GM21423 (cell line): ENCODE data around the gene TNPO2.
"Not testable (repeated sequence)": the region's sequence is repeated elsewhere in the genome, so short reads cannot be mapped to it uniquely, and the experiment has no call there.

Experiments
- ATAC-seq: cut with Tn5 transposase; IDR thresholded peaks from one replicate; pipeline ENCODE4 v1.9.1; 2021; ENCODE audit warnings: mild to moderate bottlenecking, moderate library complexity; ENCODE audit not compliant: unreplicated experiment

The TNPO2 gene

DNA sequence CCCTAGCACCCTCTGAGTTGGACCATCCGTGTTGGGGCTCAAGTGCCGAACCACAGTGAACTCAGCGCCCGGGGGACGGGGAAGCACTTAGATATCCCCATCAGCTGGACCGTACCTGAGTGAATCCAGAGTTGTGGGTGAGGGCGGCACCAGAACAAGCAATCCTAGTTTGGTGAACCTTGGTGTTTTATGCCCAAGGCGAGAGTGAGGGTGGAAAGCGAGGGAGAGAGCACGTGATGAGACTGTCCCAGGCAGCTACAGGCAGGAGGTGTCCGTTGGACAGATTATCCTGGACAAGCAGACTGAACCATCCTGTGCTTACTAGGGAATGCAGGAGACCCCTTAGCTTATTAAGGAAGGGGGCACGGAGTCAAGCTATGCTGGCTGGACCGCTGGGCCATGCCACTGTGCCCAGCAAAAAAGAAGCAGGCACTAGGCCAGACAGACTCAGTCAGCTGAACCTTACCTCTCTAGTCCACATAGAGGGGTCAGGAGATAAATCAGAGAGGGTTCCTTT lies 14.2 kb upstream of the TNPO2 start:
- no peak for ATAC-seq

DNA sequence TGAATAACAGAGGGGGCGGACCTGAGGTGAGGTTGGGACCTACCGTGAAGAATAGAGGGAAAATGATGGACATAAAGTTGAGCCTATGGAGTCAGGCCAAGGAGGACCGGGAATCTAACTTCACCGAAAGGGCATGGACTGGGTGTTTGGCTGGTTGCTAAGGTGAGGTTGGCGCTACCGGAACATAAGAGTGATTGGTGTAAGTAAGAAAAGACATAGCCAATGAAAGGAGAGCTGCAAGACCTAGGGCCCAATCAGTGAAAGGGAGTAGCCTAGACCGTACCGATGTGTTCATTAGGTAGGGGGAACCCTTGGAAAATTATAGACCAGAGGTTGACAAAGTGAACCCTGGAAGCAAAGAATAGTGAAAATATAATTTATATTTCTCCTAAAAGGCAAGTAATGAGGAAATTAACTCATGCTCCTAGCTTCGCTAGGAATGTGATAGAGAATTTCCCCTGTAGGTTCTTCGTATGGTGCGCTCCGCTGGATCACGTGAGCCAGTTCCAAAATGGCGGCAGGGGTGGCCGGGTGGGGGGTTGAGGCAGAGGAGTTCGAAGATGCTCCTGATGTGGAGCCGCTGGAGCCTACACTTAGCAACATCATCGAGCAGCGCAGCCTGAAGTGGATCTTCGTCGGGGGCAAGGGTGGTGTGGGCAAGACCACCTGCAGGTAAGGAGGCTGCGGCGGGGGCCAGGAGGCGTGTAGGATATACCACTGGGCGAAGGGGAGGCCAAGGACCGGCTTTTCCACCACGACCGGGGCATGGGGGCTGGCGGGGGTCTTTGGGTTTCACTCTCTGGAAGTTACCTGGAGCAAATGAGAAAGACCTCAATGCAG lies 13.5 kb upstream of the TNPO2 start, which contains the start of gene GET3:
Gene GET3 (plus strand): TSS at position 503 of the 840 bp plus-strand sequence. CDS start 9 bp downstream, at position 512.
- peak; percentile 67 for ATAC-seq

- no peak for ATAC-seq
Observed at GRCh38 chr19:12733369-12734214, 9.9 kb upstream of the TNPO2 start.

- ATAC-seq: no peak
Observed at GRCh38 chr19:12731337-12731736, 7.6 kb upstream of the TNPO2 start.

DNA sequence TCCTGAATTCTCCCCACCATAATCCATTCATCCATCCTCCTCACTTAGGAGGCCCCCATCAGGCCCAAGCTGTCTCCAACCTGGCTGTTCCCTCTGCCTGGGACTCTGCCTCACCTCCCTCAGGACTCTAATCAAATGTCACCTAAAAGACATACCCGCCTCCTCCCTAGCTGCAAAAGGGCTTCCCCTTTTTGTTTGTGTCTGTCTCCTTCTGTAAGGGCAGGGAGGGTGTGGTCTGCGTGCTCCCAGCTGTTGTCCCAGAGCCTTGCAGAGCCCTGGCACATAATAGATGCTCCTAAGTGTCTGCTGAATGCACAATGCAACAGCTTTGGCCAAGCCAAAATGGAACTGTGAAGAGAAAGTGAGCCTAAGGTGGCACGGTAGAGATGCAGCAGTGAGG lies 6.3 kb upstream of the TNPO2 start:
- ATAC-seq: no peak

DNA sequence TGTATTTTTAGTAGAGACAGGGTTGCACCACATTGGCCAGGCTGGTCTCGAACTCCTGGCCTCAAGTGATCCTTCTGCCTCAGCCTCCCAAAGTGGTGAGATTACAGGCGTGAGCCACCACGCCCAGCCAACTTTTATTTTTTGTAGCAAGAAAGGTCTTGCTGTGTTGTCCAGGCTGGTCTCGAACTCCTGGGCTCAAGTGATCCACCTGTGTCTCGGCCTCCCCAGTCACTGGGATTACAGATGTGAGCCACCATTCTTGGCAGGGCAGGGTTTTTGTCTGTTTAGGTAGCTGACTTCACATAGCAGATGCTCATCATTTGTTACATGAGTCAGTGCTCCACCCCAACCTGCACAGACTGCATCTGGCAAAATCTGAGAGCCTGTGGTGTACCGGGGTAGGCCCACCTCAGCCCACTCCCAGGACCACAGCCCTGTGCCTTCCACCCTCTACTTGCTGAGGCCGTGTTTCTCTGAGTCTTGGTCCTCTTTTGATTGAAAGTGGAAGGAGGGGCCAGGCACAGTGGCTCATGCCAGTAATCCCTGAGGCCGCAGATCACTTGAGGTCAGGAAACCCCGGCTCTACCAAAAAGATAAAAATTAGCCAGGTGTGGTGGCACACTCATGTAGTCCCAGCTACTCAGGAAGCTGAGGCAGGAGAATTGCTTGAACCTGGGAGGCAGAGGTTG lies 4.2 kb upstream of the TNPO2 start:
- no peak for ATAC-seq

- ATAC-seq: no peak
Observed at GRCh38 chr19:12726988-12727316, 3.2 kb upstream of the TNPO2 start.

DNA sequence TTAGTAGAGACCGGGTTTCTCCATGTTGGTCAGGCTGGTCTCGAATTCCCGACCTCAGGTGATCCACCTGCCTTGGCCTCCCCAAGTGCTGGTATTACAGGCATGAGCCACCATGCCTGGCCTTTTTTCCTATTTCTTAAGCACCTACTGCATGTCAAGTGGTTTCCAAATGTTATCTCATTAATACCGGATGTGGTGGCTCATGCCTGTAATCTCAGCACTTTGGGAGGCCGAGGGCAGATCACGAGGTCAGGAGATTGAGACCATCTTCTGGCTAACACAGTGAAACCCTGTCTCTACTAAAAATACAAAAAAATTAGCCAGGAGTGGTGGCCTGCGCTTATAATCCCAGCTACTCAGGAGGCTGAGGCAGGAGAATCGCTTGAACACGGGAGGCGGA lies 1.9 kb upstream of the TNPO2 start:
- not testable (repeated sequence) for ATAC-seq

DNA sequence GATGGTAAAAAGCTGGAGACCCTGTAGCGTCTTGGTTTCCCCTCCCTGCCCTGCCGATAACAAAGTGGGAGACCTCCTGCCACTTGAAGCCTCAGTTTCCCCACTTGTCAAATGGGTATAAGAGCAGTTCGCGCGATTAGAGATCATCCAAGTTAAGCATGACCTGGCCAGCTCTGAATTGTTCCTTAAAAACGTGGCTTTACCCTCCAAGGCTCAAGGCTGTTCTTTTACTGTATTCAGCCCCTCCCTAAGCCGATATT lies 421 bp downstream of the TNPO2 start:
- no peak for ATAC-seq

- peak; percentile 74 for ATAC-seq
Observed at GRCh38 chr19:12722566-12723380, 959 bp downstream of the TNPO2 start.

- peak; percentile 25 for ATAC-seq
Observed at GRCh38 chr19:12721656-12722565, 1.8 kb downstream of the TNPO2 start.

- ATAC-seq: no peak
Observed at GRCh38 chr19:12720851-12721655, 2.7 kb downstream of the TNPO2 start.

DNA sequence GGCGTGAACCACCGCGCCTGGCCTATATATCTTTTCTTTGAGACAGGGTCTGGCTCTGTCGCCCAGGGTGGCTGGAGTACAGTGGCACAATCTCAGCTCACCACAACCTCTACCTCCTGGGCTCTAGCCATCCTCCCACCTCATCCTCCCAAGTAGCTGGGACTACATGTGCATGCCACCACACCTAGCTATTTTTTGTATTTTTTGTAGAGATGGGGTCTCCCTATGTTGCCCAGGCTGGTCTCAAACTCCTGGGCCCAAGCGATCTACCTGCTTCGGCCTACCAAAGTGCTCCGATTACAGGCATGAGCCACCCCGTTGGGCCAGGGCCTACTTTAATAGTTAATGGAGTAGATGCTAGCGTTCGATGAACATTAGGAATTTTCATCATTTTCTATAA lies 3.4 kb downstream of the TNPO2 start:
- ATAC-seq: no peak

GRCh38 chr19:12715929-12716328 lies 7.8 kb downstream of the TNPO2 start:
- no peak for ATAC-seq

GRCh38 chr19:12715102-12715501 lies 8.6 kb downstream of the TNPO2 start:
- ATAC-seq: no peak

GRCh38 chr19:12713304-12713703 lies 10.4 kb downstream of the TNPO2 start:
- ATAC-seq: not testable (repeated sequence)

DNA sequence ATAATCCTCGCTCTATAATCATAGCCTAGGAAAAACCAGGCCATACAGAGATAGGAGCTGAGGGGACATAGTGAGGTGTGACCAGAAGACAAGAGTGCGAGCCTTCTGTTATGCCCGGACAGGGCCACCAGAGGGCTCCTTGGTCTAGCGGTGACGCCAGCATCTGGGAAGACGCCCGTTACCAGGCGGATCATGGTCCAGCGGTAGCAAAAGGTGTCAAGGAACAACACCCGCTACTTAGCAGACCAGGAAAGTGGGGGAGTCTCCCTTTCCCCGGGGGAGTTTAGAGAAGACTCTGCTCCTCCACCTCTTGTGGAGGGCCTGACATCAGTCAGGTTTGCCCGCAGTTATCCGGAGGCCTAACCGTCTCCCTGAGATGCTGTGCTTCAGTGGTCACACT lies 11.7 kb downstream of the TNPO2 start:
- not testable (repeated sequence) for ATAC-seq

DNA sequence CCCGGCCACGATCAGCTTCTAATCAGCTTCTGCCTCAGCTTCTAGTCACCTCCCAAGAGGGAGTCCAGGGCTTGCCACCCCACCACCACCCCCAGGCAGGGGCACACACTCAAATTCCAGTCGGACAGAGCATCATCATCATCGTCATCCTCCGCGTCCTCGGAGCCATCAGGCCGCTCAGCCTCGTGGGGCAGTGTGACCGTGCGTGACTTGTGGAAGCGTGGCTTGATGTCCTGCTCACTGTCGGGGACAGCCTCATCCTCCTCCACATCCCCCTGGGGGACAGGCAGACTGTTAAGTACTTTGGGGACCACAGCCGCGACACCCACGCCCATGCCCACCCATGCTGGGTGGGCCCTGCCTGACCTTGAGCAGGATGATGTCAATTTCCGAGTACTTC lies 12.5 kb downstream of the TNPO2 start:
- ATAC-seq: no peak

- ATAC-seq: no peak
Observed at GRCh38 chr19:12708641-12709040, 15.1 kb downstream of the TNPO2 start.
